ENCODE results near the gene SPG11.
"Not testable (repeated sequence)": the region's sequence is repeated elsewhere in the genome, so short reads cannot be mapped to it uniquely, and the experiment has no call there.

Gene SPG11, protein sequence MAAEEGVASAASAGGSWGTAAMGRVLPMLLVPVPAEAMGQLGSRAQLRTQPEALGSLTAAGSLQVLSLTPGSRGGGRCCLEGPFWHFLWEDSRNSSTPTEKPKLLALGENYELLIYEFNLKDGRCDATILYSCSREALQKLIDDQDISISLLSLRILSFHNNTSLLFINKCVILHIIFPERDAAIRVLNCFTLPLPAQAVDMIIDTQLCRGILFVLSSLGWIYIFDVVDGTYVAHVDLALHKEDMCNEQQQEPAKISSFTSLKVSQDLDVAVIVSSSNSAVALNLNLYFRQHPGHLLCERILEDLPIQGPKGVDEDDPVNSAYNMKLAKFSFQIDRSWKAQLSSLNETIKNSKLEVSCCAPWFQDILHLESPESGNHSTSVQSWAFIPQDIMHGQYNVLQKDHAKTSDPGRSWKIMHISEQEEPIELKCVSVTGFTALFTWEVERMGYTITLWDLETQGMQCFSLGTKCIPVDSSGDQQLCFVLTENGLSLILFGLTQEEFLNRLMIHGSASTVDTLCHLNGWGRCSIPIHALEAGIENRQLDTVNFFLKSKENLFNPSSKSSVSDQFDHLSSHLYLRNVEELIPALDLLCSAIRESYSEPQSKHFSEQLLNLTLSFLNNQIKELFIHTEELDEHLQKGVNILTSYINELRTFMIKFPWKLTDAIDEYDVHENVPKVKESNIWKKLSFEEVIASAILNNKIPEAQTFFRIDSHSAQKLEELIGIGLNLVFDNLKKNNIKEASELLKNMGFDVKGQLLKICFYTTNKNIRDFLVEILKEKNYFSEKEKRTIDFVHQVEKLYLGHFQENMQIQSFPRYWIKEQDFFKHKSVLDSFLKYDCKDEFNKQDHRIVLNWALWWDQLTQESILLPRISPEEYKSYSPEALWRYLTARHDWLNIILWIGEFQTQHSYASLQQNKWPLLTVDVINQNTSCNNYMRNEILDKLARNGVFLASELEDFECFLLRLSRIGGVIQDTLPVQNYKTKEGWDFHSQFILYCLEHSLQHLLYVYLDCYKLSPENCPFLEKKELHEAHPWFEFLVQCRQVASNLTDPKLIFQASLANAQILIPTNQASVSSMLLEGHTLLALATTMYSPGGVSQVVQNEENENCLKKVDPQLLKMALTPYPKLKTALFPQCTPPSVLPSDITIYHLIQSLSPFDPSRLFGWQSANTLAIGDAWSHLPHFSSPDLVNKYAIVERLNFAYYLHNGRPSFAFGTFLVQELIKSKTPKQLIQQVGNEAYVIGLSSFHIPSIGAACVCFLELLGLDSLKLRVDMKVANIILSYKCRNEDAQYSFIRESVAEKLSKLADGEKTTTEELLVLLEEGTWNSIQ (N-terminal part only)

DNA sequence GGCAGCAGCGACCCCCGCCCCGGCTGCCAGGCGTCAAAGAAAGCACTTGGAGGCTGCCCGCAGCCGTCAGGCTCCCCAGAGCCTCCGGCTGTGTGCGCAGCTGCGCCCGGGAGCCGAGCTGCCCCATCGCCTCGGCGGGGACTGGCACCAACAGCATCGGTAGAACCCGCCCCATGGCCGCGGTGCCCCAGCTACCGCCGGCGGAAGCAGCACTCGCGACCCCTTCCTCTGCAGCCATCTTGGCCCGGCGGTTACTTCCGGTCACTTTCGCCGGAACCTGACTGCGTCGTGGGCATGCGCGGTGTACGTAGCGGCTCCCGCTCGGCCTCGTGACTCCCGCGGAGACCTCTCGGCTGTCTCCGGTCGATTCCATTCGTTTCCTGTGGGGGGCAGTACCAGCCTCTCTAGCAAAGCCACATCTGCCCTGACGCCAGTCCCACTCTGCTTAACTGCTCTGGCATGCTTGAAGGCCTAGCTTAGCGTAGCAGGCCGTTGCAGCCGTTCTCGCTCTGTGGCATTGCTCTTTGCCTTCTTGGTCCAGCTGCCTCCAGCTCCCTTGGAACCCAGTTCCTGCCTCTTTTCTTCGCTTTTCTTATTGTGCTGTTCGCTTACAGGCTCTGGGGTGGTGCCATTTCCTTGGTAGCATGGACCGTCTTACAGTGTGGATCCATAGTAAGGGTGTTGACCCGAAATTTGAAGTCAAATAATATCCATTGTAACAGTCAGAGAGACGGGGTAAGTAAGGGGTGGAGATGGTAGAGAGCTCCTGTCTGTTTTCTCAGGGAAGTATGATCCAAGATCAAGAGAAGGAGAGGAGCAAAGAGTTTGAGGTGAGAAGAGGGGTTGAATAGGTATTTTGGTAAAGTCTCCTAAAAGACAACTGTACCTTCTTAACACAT is at the start of gene SPG11:
TSS of gene SPG11 (minus strand) at position 253 of the 899 bp plus-strand sequence. CDS start at position 238, 15 bp downstream.
- peak; percentile 98 for DNase-seq

DNA sequence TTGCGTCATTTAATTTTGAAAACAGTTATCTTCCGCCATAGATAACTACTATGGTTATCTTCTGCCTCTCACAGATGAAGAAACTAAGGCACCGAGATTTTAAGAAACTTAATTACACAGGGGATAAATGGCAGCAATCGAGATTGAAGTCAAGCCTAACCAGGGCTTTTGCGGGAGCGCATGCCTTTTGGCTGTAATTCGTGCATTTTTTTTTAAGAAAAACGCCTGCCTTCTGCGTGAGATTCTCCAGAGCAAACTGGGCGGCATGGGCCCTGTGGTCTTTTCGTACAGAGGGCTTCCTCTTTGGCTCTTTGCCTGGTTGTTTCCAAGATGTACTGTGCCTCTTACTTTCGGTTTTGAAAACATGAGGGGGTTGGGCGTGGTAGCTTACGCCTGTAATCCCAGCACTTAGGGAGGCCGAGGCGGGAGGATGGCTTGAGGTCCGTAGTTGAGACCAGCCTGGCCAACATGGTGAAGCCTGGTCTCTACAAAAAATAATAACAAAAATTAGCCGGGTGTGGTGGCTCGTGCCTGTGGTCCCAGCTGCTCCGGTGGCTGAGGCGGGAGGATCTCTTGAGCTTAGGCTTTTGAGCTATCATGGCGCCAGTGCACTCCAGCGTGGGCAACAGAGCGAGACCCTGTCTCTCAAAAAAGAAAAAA is 49.0 kb upstream of the SPG11 start:
- DNase-seq, result peak; percentile 61

DNA sequence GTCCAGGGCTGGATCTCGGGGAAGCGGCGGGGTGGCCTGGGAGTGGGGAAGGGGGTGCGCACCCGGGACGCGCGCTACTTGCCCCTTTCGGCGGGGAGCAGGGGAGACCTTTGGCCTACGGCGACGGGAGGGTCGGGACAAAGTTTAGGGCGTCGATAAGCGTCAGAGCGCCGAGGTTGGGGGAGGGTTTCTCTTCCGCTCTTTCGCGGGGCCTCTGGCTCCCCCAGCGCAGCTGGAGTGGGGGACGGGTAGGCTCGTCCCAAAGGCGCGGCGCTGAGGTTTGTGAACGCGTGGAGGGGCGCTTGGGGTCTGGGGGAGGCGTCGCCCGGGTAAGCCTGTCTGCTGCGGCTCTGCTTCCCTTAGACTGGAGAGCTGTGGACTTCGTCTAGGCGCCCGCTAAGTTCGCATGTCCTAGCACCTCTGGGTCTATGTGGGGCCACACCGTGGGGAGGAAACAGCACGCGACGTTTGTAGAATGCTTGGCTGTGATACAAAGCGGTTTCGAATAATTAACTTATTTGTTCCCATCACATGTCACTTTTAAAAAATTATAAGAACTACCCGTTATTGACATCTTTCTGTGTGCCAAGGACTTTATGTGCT is 48.4 kb upstream of the SPG11 start:
- DNase-seq, result peak; percentile 39

DNA sequence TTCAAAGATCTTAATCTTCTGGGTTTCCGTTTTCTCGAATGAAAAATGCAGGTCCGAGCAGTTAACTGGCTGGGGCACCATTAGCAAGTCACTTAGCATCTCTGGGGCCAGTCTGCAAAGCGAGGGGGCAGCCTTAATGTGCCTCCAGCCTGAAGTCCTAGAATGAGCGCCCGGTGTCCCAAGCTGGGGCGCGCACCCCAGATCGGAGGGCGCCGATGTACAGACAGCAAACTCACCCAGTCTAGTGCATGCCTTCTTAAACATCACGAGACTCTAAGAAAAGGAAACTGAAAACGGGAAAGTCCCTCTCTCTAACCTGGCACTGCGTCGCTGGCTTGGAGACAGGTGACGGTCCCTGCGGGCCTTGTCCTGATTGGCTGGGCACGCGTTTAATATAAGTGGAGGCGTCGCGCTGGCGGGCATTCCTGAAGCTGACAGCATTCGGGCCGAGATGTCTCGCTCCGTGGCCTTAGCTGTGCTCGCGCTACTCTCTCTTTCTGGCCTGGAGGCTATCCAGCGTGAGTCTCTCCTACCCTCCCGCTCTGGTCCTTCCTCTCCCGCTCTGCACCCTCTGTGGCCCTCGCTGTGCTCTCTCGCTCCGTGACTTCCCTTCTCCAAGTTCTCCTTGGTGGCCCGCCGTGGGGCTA is 47.8 kb upstream of the SPG11 start, which contains the start of the genes B2M and PATL2:
TSS of gene B2M (plus strand) at position 422 of the 647 bp plus-strand sequence. CDS start at position 452, 30 bp downstream.
TSS of gene PATL2 (minus strand) at position 228 of the 647 bp plus-strand sequence. CDS start 34,833 bp downstream, outside the sequence.
- DNase-seq, result peak; percentile 89

DNA sequence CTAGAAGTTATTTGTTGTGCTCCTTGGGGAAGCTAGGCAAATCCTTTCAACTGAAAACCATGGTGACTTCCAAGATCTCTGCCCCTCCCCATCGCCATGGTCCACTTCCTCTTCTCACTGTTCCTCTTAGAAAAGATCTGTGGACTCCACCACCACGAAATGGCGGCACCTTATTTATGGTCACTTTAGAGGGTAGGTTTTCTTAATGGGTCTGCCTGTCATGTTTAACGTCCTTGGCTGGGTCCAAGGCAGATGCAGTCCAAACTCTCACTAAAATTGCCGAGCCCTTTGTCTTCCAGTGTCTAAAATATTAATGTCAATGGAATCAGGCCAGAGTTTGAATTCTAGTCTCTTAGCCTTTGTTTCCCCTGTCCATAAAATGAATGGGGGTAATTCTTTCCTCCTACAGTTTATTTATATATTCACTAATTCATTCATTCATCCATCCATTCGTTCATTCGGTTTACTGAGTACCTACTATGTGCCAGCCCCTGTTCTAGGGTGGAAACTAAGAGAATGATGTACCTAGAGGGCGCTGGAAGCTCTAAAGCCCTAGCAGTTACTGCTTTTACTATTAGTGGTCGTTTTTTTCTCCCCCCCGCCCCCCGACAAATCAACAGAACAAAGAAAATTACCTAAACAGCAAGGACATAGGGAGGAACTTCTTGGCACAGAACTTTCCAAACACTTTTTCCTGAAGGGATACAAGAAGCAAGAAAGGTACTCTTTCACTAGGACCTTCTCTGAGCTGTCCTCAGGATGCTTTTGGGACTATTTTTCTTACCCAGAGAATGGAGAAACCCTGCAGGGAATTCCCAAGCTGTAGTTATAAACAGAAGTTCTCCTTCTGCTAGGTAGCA is 47.0 kb upstream of the SPG11 start:
- no peak for DNase-seq

DNA sequence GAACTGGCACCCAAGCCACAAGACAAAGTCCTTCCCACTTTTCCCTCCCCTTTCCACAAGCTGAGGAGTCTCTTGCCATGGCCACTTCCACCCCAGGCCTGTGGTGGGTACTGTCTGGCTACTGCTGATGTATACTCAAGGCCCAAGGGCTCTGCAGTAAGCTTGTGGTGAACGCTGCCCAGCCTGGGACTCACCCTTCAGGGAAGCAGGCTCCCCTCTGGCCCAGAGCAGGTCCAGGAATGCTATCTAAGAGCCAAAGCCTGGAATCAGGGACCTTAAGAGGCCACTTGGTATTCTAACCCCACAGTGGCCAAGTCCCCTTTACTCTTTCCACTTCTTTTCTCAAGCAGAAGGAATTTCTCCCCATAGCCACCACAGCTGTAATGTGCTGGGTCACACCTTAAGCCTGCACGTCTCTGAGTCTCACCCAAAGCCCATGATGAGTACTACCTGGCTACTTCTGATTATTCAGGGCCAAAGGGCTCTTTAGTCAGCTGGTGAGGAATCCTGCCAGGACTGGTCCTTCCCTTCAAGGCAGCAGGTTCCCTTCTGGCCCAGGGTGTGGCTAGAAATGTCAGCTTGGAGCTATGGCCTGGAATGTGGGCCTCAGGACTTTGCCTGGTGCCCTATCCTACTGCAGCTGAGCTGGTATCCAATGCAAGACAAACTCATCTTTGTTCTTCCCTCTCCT is 43.6 kb upstream of the SPG11 start:
- DNase-seq, result no peak

DNA sequence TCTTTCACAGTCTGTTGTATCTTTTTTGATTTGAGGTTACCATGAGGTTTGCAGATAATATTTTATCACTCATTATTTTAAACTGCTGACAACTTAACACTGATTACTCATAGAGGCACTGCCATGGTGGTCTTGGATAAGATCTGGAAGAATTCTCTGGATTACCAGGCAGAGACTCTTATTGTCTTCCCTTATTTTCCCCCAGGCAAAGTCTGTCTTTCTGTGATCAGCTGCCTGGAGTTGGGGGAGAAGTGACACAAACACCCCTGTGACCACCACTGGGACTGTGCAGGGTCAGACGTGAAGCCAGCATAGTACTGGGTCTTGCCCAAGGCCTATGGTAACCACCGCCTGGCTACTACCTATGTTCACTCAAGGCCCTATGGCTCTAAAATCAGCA is 42.9 kb upstream of the SPG11 start:
- no peak for DNase-seq

DNA sequence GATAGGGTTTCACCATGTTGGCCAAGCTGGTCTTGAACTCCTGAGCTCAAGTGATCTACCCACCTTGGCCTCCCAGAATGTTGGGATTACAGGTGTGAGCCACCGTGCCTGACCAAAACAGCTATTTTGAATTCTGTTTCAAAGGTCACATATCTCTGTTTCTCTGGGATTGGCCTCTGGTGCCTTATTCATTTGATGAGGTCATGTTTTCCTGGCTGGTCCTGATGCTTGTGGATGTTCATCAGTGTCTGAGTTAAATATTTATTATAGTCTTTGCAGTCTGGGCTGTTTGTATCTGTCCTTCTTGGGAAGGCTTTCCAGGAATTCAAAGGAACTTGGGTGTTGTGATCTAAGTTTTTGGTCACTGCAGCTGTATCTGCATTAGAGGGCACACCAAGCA is 42.5 kb upstream of the SPG11 start:
- DNase-seq, result no peak

DNA sequence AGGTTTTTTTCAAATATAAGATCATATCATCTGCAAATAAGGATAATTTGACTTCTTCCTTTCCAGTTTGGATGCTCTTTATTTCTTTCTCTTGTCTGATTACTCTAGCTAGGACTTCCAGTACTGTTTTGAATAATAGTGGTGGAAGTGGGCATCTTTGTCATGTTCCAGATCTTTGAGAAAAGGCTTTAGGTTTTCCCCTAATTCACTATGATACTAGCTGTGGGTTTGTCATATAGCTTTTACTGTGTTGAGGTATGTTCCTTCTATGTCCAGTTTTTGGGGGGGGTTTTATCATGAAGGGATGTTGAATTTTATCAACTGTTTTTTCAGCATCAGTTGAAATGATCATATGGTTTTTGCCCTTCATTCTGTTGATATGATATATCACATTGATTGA is 37.2 kb upstream of the SPG11 start:
- not testable (repeated sequence) for DNase-seq

DNA sequence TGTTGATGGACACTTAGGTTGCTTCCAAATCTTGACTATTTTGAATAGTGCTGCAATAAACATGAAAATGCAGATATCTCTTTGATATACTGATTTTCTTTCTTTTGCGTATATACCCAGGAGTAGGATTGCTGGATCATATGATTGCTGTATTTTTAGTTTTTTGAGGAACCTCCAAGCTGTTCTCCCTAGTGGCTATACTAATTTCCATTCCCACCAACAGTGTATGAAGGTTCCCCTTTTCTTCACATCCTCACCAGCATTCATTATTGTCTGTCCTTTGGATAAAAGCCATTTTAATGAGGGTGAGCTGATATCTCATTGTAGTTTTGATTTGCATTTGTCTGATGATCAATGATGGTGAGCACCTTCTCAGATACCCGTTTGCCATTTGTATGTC is 35.2 kb upstream of the SPG11 start:
- no peak for DNase-seq

DNA sequence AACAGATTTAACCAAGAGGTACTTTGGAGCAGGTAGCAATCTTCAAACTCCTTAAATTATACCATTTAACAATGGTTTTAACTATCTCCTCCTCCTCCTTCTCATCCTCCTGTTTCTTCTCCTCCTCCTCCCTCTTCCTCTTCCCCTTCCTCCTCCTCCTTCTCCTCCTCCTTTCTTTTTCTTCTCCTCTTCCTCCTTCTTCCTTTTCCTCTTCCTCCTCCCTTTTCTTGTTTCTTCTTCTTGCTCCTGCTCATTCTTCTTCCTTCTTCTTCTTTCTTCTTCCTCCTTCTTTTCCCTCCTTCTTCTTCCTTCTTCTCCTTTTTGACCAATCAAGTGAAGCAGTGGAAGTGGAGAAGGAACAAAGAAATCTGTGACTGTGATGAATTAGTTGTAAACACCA is 33.6 kb upstream of the SPG11 start:
- no peak for DNase-seq

DNA sequence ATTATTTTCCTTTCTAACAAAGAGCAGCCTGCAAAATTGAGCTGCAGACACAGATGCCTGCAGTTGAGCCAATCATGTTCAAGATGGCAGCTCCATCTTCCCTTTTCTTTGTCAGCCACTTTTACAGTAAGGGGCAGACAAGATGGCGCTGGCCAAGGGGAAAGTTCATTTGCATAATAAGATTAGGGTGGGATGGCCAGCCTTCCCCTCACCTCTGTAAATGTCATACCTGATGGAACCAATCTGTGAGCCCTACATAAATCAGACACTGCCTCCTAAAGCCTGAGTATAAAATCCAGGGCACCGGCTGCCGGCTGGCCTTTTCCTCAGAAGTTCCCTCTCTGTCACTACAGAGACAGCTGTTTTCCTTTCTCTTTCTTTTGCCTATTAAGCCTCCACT is 31.8 kb upstream of the SPG11 start:
- DNase-seq, result no peak

DNA sequence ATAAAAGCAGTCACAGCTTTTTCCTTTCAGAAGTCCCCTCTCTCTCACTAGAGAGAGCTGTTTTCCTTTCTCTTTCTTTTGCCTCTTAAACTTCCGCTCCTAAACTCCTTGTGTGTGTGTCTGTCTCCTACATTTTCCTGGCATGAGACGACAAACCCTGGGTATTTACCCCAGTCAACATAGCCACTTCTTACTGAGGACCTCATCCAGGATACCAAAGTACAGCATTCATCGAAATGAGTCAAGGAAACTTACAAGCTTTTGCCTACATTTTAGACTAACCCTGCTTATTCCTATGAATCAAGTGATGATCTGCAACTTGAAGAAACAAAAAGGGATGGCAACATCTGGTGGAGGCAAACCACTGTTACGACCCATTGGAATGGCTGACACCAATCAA is 31.0 kb upstream of the SPG11 start:
- no peak for DNase-seq

DNA sequence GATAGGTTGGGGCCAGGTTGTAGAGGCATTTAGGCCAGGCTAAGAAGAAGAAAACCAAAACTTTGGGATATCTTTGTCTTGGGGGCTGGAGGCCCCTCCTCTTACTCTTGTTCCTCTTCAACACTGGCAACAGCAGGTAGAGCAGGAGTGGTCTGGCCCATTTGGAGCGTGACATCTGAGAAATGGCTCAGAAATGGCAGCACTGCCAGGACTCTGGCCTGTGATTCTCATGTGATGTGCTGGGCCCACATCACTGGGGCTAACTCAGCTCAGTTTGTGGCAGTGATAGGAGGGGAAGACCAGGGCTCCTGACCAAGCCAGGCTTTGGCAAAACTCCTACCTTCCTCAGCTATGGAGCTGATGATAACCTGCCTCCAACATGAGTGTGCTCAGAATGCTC is 29.2 kb upstream of the SPG11 start:
- DNase-seq, result no peak

DNA sequence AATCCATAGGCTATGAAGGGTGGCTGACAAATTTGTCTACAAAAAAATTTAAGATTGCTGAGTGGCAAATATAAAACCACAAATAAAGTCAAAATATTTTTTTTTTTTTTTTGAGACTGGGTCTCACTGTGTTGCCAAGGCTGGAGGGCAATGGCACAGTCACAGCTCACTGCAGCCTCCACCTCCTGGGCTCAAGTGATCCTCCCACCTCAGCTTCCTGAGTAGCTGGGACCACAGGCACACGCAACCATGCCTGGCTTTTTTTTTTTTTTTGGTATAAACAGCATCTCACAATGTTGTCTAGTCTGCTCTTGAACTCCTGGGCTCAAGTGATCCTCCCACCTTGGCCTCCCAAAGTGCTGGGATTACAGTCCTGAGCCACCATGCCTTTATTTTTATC is 26.8 kb upstream of the SPG11 start:
- not testable (repeated sequence) for DNase-seq

DNA sequence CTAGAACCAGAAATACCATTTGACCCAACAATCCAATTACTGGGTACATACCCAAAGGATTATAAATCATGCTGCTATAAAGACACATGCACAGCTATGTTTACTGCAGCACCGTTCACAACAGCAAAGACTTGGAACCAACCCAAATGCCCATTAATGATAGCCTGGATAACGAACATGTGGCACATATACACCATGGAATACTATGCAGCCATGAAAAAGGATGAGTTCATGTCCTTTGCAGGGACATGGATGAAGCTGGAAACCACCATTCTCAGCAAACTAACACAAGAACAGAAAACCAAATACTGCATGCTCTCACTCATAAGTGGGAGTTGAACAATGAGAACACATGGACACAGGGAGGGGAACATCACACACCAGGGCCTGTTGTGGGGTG is 25.9 kb upstream of the SPG11 start:
- DNase-seq, result not testable (repeated sequence)

DNA sequence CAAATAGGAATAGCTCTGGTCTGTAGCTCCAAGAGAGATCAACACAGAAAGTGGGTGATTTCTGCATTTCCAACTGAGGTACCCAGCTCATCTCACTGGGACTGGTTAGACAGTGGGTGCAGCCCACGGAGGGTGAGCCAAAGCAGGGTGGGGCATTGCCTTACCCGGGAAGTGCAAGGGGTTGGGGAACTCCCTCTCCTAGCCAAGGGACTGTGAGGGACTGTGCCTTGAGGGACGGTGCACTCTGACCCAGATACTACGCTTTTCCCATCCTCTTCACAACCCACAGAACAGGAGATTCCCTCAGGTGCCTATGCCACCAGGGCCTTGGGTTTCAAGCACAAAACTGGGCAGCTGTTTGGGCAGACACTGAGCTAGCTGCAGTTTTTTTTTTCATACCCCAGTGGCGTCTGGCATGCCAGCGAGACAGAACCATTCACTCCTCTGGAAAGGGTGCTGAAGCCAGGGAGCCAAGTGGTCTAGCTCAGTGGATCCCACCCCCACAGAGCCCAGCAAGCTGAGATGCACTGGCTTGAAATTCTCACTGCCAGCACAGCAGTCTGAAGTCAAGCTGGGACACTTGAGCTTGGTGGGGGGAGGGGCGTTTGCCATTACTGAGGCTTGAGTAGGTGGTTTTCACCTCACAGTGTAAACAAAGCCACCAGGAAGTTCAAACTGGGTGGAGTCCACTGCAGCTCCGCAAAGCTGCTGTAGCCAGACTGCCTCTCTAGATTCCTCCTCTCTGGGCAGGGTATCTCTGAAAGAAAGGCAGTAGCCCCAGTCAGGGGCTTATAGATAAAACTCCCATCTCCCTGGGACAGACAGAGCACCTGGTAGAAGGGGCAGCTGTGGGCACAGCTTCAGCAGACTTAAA is 19.6 kb upstream of the SPG11 start:
- DNase-seq, result peak; percentile 49
